Hepatocyte (in vitro differentiated cells): Measurements from ENCODE around the gene SPOCK2. TPM values are rescaled to one million over a fixed set of nuclear protein-coding genes. Genes with fewer than 3 reads are reported as not detected.
A peak's percentile ranks its signal among the peaks of the same experiment; 100 is the strongest.

Experiments used
- DNase-seq: peaks from one replicate; pipeline ENCODE4 v3.0.0-alpha.2; 2016; ENCODE audit warnings: low spot score
- H2AFZ ChIP-seq: fragments of 200-600 bp; sonication (generic); 2 replicates; pipeline ENCODE4 v1.6.0; 2016; ENCODE audit warnings: antibody characterized with exemption, mild to moderate bottlenecking
- H3K27ac ChIP-seq: fragments of 200-600 bp; sonication (generic); 2 replicates; pipeline ENCODE4 v1.5.1; 2016; ENCODE audit warnings: mild to moderate bottlenecking
- H3K27me3 ChIP-seq: fragments of 200-600 bp; sonication (generic); 2 replicates; pipeline ENCODE4 v1.6.1; 2016
- H3K36me3 ChIP-seq: fragments of 200-600 bp; sonication (generic); replicated peaks from 2 replicates; pipeline ENCODE4 v1.5.1; 2016; ENCODE audit warnings: low read depth; ENCODE audit not compliant: insufficient read depth
- H3K4me1 ChIP-seq: fragments of 200-600 bp; sonication (generic); 2 replicates; pipeline ENCODE4 v1.5.1; 2016; ENCODE audit warnings: mild to moderate bottlenecking, moderate library complexity; ENCODE audit not compliant: insufficient read depth
- H3K4me2 ChIP-seq: fragments of 200-600 bp; sonication (generic); 2 replicates; pipeline ENCODE4 v1.6.0; 2016
- H3K4me3 ChIP-seq: fragments of 200-600 bp; sonication (generic); 2 replicates; pipeline ENCODE4 v1.5.1; 2016; ENCODE audit warnings: mild to moderate bottlenecking
- H3K79me2 ChIP-seq: fragments of 200-600 bp; sonication (generic); 2 replicates; pipeline ENCODE4 v1.6.0; 2017; ENCODE audit warnings: mild to moderate bottlenecking
- H3K9me2 ChIP-seq: fragments of 200-600 bp; sonication (generic); replicated peaks from 2 replicates; pipeline ENCODE4 v1.6.0; 2017; ENCODE audit warnings: mild to moderate bottlenecking; ENCODE audit not compliant: insufficient read depth
- H3K9me3 ChIP-seq: fragments of 200-600 bp; sonication (generic); 2 replicates; pipeline ENCODE4 v1.5.1; 2016; ENCODE audit warnings: low read depth, mild to moderate bottlenecking
- H4K20me1 ChIP-seq: fragments of 200-600 bp; sonication (generic); 2 replicates; pipeline ENCODE4 v1.6.0; 2016; ENCODE audit warnings: mild to moderate bottlenecking; ENCODE audit not compliant: insufficient read depth, poor library complexity, severe bottlenecking
- CTCF ChIP-seq: fragments of 200-600 bp; sonication (generic); IDR thresholded peaks from 2 replicates; pipeline ENCODE4 v1.5.1; 2016; ENCODE audit warnings: antibody characterized with exemption, mild to moderate bottlenecking; ENCODE audit not compliant: poor library complexity
- EZH2 ChIP-seq: fragments of 200-600 bp; sonication (generic); IDR thresholded peaks from 2 replicates; pipeline ENCODE4 v1.6.1; 2016; ENCODE audit warnings: antibody characterized with exemption, mild to moderate bottlenecking, borderline replicate concordance
- EZH2phosphoT487 ChIP-seq: fragments of 200-600 bp; sonication (generic); IDR thresholded peaks from one replicate; pipeline ENCODE4 v1.6.1; 2018; ENCODE audit warnings: antibody characterized with exemption, mild to moderate bottlenecking, low read depth, moderate library complexity; ENCODE audit not compliant: unreplicated experiment, severe bottlenecking
- WGBS: methylation state at CpG from one replicate; pipeline ENCODE4 v1.1.6; 2016; ENCODE audit warnings: low lambda C conversion rate; ENCODE audit errors: missing lambda C conversion rate; 5-methylcytosine and 5-hydroxymethylcytosine counted together
- polyA plus RNA-seq: library from polyadenylated mRNA; unstranded; fragments of >200 nt; fragmentation: Nextera tagmentation; extraction: Ambion mirVana; gene quantifications from 2 replicates; pipeline ENCODE4 v1.2.1, GENCODE V29; 2016
- total RNA-seq: library from RNA; depleted of rRNA; stranded (reverse); fragments of >200 nt; gene quantifications from 2 replicates; pipeline ENCODE4 v1.2.3, GENCODE V29; 2014

Gene SPOCK2
- total and polyA plus RNA-seq, 2 experiments from 2014 or later: 3.0 to 3.1 TPM

DNA sequence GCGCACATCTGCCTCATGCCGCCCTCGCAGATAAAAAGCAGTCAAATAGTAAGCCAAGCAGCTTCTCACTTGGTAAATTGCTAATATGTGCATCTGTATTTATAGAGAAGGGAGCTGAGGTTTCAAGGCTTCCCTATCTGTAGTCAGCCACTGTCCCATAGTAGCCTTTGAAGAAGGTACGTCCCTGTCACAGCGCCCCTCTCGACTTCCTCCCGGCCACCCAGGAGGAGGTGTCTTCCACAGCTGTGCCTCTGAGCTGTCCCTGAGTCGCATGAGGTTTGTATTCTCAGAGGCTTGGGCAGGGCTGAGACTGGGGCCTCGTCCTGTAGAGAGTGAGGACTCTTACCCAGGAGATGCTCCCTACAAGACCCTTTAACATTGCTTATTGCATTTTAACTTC, 49.0 kb downstream of the SPOCK2 start:
- Histone ChIP-seq H3K27ac (no peak overlapping the region), H3K36me3 (no peaks in the 10 kb centered on the region), H3K79me2 (no peaks in the 10 kb centered on the region), H4K20me1 (no peaks in the 10 kb centered on the region), H3K4me2 (no peak overlapping the region), H3K27me3 (no peaks in the 10 kb centered on the region), H3K9me3 (no peaks in the 10 kb centered on the region), H3K4me3 (no peak overlapping the region), H3K9me2 (no peaks in the 10 kb centered on the region), H3K4me1 (peaks cover 19% of the 10 kb centered on the region), H2AFZ (no peak overlapping the region)
- 74% methylated on average over 9 of the region's 9 CpGs for WGBS
- no peak for DNase-seq
- TF ChIP-seq EZH2 (no peak), EZH2phosphoT487 (no peak), CTCF (no peak)

GRCh38 chr10:72038458-72039001, 49.8 kb downstream of the SPOCK2 start:
- Histone ChIP-seq H3K36me3 (no peaks in the 10 kb centered on the region), H3K27me3 (no peaks in the 10 kb centered on the region), H3K4me3 (no peak overlapping the region), H3K79me2 (no peaks in the 10 kb centered on the region), H2AFZ (no peak overlapping the region), H3K4me1 (peaks cover 12% of the 10 kb centered on the region), H4K20me1 (no peaks in the 10 kb centered on the region), H3K9me3 (no peaks in the 10 kb centered on the region), H3K27ac (peak overlapping the region; percentile 70), H3K9me2 (no peaks in the 10 kb centered on the region), H3K4me2 (no peak overlapping the region)
- DNase-seq: peak; percentile 54
- TF ChIP-seq EZH2 (no peak), EZH2phosphoT487 (no peak), CTCF (no peak)
- 67% methylated on average over 13 of the region's 13 CpGs for WGBS

GRCh38 chr10:72037811-72038210, 50.5 kb downstream of the SPOCK2 start:
- peaks cover 12% of the 10 kb centered on the region for H3K4me1 ChIP-seq
- no peak for DNase-seq
- H3K27me3 ChIP-seq: no peaks in the 10 kb centered on the region
- H3K9me3 ChIP-seq: no peaks in the 10 kb centered on the region
- H3K9me2 ChIP-seq: no peaks in the 10 kb centered on the region
- no peaks in the 10 kb centered on the region for H3K79me2 ChIP-seq
- H3K4me3 ChIP-seq: no peak overlapping the region
- H2AFZ ChIP-seq: no peak overlapping the region
- WGBS: 46% methylated on average over 3 of the region's 3 CpGs
- no peaks in the 10 kb centered on the region for H4K20me1 ChIP-seq
- TF ChIP-seq CTCF: no peak
- no peak for TF ChIP-seq EZH2phosphoT487
- TF ChIP-seq EZH2: no peak
- H3K36me3 ChIP-seq: no peaks in the 10 kb centered on the region
- peak overlapping the region; percentile 70 for H3K27ac ChIP-seq
- peak overlapping the region; percentile 23 for H3K4me2 ChIP-seq

DNA sequence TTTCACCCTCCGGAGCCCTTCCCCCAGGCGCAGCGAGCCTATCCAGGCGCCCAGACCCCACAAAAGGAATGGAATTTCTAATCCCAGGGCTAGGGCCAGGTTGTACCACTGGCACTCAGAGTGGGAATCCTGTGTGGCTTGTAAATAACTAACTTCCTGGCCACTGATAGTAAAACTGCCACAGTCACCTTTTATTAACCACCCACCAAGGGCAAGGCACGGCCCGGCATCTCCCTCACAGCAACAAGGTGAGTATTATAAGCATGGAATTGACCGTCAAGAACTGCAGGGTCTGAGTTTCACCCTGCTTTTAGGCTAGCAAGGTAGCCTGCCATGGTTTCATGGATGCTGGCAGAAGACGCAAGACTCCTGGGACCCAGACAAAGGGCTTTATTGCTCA, 51.1 kb downstream of the SPOCK2 start:
- H4K20me1 ChIP-seq: no peaks in the 10 kb centered on the region
- no peak for DNase-seq
- H3K4me2 ChIP-seq: peak overlapping the region; percentile 23
- TF ChIP-seq CTCF (no peak), EZH2phosphoT487 (no peak), EZH2 (no peak)
- no peak overlapping the region for H3K4me3 ChIP-seq
- no peaks in the 10 kb centered on the region for H3K27me3 ChIP-seq
- no peak overlapping the region for H2AFZ ChIP-seq
- H3K36me3 ChIP-seq: no peaks in the 10 kb centered on the region
- peak overlapping the region; percentile 70 for H3K27ac ChIP-seq
- no peaks in the 10 kb centered on the region for H3K9me2 ChIP-seq
- H3K79me2 ChIP-seq: no peaks in the 10 kb centered on the region
- no peaks in the 10 kb centered on the region for H3K9me3 ChIP-seq
- peaks cover 12% of the 10 kb centered on the region for H3K4me1 ChIP-seq
- 77% methylated on average over 8 of the region's 8 CpGs for WGBS
